ENCODE results near the gene LTBP4. TPM values are rescaled to one million over a fixed set of nuclear protein-coding genes. Genes with fewer than 3 reads are reported as not detected.

The LTBP4 gene
- total RNA-seq, 3 donors from 2014 or later = 141 to 244 (median 160) TPM

DNA sequence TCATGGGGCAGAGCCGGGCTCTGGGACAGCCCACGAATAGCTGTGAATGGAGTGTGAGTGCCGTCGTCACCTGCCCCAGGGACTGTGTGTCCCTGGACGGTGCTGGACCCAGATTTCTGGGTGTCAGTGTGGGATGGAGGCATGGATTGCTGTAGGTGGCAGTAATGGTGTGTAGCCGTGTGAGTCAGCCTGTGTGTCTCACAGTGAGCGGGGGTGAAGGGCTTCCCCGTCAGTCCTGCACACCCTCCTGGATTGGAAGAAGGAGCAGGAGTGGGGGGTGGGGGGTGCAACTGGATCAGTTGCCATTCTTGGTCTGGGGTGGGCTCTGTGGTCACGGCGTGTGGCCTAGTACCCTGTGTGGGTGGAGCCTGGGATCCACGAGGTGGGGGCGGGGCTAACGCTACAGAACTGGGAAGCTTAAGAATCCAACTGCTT, 6.5 kb upstream of the LTBP4 start:
- ATAC-seq = no peak
- intact Hi-C loops (cut with DNase I, micrococcal nuclease) = loop anchor here in 1 of 2 donors (10.0 kb wide), 1 partner anchor 50 kb away; no protein-coding TSS in a partner anchor

DNA sequence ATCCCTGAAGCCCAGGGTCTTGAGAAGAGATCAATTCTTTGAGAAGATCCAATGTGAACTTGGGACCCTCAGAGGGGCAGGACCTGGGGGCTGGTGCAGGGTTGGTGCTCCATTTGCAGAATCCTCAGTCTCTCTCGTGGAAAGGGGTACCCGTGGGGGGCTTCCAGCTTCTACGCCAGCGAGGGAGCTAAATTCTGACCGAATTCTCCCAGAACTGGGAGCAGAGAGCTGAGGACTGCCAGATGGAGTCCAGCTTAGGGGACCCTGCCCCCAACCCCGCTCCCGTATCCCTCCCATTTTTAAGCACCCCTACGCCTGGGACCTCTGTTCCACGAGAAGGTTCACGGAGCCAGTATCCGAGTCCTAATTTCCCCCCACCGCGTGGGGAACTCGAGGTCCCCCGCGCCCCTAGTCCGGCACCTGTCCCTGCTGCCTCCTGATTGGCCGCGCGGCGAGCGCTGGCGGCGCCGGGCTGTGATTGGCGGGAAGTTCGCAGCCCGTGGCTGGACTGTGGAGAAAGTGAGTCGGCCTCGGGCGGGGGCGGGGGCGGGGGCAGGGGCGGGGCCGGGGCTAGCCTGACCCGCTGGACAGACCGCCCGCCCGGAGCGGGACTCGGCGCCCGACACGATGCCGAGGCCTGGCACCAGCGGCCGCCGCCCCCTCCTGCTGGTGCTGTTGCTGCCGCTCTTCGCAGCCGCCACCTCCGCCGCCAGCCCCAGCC, 4.4 kb upstream of the LTBP4 start:
- Histone ChIP-seq H3K36me3 (ENCODE audit: low read depth) (no peaks in the 10 kb centered on the region), H3K4me3 (no peak overlapping the region), H3K4me1 (ENCODE audit: low read depth) (peaks cover 28% of the 10 kb centered on the region), H3K9me3 (no peaks in the 10 kb centered on the region)
- DNase-seq (peak; percentile 29 to 61 (median 60)), ATAC-seq (peak; percentile 27)
- intact Hi-C loops (cut with DNase I, micrococcal nuclease) = loop anchor here in 1 of 2 donors (10.0 kb wide), 1 partner anchor 52 kb away; no protein-coding TSS in a partner anchor
- TF ChIP-seq, protein P1, sequence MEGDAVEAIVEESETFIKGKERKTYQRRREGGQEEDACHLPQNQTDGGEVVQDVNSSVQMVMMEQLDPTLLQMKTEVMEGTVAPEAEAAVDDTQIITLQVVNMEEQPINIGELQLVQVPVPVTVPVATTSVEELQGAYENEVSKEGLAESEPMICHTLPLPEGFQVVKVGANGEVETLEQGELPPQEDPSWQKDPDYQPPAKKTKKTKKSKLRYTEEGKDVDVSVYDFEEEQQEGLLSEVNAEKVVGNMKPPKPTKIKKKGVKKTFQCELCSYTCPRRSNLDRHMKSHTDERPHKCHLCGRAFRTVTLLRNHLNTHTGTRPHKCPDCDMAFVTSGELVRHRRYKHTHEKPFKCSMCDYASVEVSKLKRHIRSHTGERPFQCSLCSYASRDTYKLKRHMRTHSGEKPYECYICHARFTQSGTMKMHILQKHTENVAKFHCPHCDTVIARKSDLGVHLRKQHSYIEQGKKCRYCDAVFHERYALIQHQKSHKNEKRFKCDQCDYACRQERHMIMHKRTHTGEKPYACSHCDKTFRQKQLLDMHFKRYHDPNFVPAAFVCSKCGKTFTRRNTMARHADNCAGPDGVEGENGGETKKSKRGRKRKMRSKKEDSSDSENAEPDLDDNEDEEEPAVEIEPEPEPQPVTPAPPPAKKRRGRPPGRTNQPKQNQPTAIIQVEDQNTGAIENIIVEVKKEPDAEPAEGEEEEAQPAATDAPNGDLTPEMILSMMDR (IDR thresholded peaks at IDR 0.05) = no peak

More for the DNA sequence above, 6.5 kb upstream of the LTBP4 start:
- DNase-seq = no peak
- TF ChIP-seq, protein P1 (IDR thresholded peaks at IDR 0.05) = no peak
- Histone ChIP-seq H3K36me3 (ENCODE audit: low read depth) (no peaks in the 10 kb centered on the region), H3K4me3 (no peak overlapping the region), H3K9me3 (no peaks in the 10 kb centered on the region), H3K4me1 (ENCODE audit: low read depth) (peaks cover 17% of the 10 kb centered on the region)

DNA sequence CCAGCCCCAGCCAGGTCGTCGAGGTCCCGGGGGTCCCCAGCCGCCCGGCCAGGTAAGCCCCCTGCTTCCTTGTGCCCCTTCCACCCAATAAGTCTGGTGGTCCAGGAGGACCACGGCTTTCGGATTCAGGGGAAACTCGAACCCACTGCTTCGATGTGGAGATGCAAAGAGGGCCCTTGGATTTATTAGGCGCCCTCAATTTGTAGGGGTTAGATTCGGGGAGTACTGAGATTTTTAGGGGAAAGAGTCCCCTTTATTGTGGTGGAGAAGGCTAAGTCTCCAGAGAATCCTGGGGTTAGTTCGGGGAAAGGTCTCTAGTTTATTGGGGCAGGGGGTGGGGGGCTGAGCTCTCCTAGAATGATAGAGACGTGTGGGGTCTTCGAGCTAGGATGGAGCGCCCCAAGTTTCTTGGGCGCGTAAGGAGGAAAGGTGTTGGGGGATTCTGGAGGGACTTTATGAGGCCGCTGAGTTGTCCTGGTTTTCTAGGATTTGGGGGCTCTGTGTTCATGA, 3.8 kb upstream of the LTBP4 start:
- intact Hi-C loops (cut with DNase I, micrococcal nuclease) = loop anchor here in 1 of 2 donors (10.0 kb wide), 1 partner anchor 53 kb away; no protein-coding TSS in a partner anchor
- Histone ChIP-seq H3K4me1 (ENCODE audit: low read depth) (peaks cover 32% of the 10 kb centered on the region), H3K36me3 (ENCODE audit: low read depth) (no peaks in the 10 kb centered on the region), H3K9me3 (no peaks in the 10 kb centered on the region), H3K4me3 (no peak overlapping the region)
- TF ChIP-seq, protein P1 (IDR thresholded peaks at IDR 0.05) = no peak
- no peak for ATAC-seq
- DNase-seq = no peak

DNA sequence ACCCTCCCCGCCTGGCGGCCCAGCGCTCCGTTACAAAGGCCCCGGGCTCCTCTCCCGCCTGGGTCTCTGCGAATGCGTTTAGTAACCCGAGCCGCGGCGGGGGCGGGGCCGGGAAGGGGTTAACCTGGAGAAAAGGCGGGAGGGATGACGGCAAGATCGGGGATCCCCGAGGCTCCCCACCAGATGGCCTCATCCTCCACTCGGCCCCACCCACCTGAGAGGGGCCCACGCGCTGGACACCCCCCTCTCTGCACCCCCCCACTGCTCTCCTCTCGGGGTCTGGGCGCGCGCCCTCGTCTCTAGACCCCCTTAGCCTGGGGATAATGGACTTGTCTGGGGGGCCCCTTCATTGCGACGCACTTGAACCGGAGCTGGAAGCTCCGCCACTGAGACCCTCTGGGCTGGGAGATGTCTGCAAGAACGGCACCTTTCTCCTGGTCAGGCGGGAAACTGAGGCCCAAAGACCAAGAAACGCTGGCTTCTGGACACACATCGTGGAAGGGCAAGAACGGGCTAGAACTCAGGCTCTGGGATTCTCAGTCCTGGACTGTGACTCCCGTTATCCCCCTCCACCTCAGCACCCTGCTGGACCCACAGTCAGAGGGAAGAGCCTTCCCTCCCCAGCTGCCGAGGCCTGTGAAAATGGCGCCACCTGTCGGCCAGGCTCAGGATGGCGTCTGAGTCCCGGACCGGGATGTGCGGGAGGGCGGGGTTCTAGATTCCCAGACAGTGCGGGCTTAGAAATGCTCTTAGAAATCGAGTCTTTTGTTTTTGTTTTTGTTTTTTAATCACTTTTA, 2.9 kb upstream of the LTBP4 start:
- DNase-seq (peak; percentile 86 to 95 (median 95)), ATAC-seq (peak; percentile 77)
- no peak overlapping the region for H3K4me3 ChIP-seq
- H3K36me3 ChIP-seq (ENCODE audit: low read depth) = no peaks in the 10 kb centered on the region
- H3K4me1 ChIP-seq (ENCODE audit: low read depth) = peaks cover 42% of the 10 kb centered on the region
- H3K9me3 ChIP-seq = no peaks in the 10 kb centered on the region
- intact Hi-C loops (cut with DNase I, micrococcal nuclease) = loop anchor here in 1 of 2 donors (10.0 kb wide), 1 partner anchor 54 kb away; no protein-coding TSS in a partner anchor
- TF ChIP-seq, protein P1 (IDR thresholded peaks at IDR 0.05) = peak; percentile 98

DNA sequence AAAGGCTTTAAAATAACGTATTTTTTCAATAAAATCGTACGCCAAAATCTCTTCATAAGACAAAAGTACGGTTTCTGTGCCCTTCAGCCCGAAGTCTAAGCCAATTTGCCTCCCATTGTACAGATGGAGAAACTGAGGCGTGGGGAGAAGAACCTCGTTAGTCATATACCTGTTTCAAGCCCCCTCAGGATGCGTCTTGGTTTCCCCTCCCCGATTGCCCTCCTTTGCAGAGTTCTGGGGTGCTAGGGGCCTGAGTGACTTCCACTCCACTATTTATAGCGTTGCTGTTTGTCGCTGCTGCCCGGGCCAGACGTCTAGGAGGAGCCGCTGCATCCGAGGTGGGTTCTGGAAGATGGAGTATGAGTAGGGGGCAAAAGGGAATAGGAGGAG, 2.3 kb upstream of the LTBP4 start:
- DNase-seq (no peak), ATAC-seq (no peak)
- TF ChIP-seq, protein P1 (IDR thresholded peaks at IDR 0.05) = no peak
- H3K4me3 ChIP-seq = no peak overlapping the region
- H3K36me3 ChIP-seq (ENCODE audit: low read depth) = no peaks in the 10 kb centered on the region
- H3K9me3 ChIP-seq = no peaks in the 10 kb centered on the region
- H3K4me1 ChIP-seq (ENCODE audit: low read depth) = peaks cover 47% of the 10 kb centered on the region
- intact Hi-C loops (cut with DNase I, micrococcal nuclease) = loop anchor here in 1 of 2 donors (10.0 kb wide), 1 partner anchor 54 kb away; no protein-coding TSS in a partner anchor
